HG03558 (cell line): Measurements from ENCODE around the gene NUBPL.

Experiments
- ATAC-seq: cut with Tn5 transposase; IDR thresholded peaks from one replicate; pipeline ENCODE4 v1.9.1; 2021; ENCODE audit warnings: moderate number of reproducible peaks; ENCODE audit not compliant: unreplicated experiment; ENCODE audit errors: extremely low read depth

The NUBPL gene

DNA sequence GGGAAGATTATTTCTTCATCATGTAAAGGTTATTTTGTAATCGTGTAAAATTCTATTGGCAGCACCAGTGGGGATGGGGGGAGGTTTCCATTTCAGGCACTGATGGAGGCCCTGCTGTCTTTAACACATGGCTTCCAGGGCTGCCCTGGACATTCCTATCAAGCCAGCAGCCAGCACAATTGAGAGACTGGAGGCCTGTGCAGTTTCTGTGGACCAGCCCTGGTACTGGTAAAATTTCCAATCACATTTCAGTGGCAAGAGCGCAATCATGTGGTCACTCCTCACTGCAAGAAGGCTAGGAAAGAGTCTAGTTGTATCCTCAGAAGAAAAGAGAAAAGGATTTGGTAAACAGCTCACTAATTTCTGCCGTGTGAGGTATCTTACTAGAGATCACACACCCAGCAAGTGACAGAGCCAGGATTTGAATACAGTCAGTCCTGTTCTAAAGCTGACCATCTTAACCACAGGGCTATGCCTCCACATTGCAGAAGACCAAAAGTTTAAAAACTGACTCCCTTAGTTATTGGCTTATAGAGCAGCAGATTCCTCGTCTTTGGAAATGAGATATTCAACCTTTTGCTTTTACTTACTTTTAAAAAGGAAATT, 336.5 kb downstream of the NUBPL start:
- ATAC-seq = no peak

DNA sequence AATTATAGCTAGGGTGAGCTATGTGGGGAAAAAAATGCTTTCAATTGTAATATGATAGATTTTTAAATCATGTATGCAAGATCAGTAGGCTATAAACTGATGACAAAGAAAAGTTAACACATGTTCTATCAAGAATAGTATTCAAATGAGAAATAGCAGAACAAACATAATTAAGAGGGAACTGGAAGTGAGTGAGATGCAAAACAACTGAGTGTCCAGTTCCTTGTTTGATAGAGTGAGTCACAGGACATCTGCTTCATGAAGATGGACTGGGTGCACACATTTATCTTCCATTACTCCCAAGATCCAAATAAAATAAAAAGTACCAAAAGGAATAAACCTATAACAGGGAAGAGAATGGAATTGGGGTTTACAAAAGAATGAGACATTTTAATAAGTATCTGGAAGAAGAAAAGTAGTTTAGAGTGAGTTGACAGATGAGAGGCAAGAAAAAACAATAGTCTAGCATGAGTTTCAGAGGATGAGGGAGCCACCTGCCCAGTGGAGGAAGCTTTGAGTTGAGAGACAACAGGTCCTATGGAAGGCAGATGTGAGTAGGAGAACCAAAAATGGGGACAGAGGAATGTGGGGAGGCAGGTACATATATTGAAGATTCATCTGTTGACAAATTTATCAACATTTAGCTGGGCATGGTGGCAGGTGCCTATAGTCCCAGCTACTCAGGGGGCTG, 337.8 kb downstream of the NUBPL start:
- no peak for ATAC-seq

DNA sequence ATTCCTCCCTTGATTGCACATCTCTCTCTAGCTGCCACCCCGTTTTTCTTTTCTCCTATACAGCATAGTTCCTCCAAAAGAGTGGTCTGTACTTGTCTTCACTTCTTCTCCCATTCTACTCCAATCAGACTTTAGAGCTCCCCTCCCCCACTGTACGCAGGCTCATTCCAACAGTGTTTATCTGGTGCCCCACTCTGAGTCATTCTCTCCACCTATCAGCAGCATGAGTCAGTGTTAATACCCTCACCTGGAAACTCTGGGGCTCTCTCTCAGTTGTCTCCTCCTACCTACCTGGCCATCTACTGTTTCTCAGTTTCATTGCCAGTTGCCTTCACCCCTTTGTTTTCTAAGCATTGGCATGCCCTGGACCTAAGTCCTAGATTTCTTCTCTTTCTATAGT, 340.8 kb downstream of the NUBPL start:
- ATAC-seq = no peak

DNA sequence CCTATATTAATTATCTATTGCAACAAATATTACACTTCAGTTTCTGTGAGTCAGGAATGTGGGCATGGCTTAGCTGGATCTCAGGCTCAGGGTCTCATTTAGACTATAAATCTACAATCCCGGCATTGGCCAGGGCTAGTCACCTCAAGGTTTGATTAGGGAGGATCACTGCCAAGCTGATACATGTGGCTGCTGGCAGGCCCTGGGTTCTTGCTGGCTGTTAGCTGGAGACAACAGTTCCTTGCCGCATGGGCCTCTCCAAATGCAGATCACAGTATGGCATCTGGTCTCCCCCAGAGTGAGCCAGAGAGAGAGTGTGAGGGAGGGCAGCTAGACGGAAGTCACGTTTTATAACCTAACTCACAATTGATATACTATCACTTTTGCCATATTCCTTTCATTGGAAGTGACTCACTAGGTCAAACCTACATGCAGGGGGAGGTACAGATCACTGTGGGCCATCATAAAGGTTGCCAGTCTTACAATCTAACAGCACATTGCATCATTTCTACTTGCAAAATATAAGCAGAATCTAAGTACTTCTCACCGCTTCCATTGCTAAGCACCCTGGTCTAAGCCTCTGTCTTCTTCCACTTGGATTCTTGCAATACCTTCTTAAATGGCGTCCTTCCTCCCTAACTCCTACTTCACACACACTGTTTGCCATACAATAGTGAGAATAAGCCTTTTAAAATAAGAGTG, 341.9 kb downstream of the NUBPL start:
- no peak for ATAC-seq

DNA sequence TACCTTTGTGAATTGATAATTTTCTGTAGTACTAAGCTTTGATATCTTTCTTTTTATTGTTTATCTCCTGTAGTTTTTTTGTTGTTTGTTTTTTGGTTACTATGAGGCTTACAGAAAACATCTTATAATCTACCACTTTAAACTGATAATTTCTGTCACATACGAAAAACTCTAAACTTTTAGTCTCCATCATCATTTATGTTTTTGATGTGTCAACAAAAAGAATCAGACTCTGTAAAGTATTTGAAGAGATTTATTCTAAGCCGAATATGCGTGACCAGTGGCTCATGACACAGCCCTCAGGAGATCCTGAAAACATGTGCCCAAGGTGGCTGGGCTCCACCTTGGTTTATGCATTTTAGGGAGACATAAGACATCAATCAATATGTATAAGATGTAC, 348.8 kb downstream of the NUBPL start:
- ATAC-seq = no peak
